Stimulated activated CD4-positive, alpha-beta T cell treated with anti-CD3 and anti-CD28 coated beads, Interleukin-15, amount 100 ng/mL, for 1 hour (primary cell): ENCODE results near the gene KRTAP4-9.
"Not testable (repeated sequence)": the region's sequence is repeated elsewhere in the genome, so short reads cannot be mapped to it uniquely, and the experiment has no call there.

Experiments used
- DNase-seq, 2 donors: peaks; one replicate each; pipeline ENCODE4 v3.0.0-alpha.2; 2020; ENCODE audit warnings: low read depth in 1 of 2, low spot score in 1 of 2

The KRTAP4-9 gene

DNA sequence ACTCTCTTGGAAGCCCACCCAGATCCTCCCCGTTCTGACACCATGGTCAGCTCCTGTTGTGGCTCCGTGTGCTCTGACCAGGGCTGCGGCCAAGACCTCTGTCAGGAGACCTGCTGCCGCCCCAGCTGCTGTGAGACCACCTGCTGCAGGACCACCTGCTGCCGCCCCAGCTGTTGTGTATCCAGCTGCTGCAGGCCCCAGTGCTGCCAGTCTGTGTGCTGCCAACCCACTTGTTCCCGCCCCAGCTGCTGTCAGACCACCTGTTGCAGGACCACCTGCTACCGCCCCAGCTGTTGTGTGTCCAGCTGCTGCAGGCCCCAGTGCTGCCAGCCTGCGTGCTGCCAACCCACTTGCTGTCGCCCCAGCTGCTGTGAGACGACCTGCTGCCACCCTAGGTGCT is at the start of gene KRTAP4-9:
Gene KRTAP4-9 (plus strand): TSS at position 43 of the 400 bp plus-strand sequence. CDS start 0 bp downstream, at position 43.
- not testable (repeated sequence) for DNase-seq

DNA sequence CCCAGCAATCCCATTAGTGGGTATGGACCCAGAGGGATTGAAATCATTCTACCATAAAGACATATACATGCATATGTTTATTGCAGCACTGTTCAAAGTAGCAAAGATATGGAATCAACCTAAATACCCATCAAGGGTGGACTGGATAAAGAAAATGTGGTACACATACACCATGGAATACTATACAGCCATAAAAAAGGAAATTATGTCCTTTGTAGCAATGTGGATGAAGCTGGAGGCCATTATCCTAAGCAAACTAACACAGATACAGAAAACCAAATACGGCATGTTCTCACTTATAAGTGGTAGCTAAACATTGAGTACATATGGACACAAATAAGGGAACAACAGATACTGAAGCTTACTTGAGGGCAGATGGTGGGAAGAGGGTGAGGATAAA is 47.6 kb upstream of the KRTAP4-9 start:
- DNase-seq = no peak

DNA sequence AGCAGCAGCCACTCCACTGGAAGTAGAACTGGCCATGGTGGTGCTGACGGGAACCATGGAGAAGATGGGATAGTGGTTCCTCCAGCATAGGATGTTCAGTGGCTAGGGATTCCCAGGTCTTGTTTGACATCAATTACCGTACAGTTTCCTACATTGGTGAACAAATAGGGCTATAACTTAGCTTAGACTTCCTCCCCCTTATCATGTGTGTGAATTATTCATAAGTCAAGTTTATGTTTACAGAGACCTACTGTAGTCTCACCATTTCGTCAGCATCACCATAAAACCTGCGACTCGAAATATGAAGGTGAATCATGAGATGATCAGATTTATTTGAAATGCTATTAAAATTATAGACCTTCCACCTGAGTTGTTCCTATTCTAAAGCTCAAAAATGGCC is 46.4 kb upstream of the KRTAP4-9 start:
- DNase-seq = no peak

DNA sequence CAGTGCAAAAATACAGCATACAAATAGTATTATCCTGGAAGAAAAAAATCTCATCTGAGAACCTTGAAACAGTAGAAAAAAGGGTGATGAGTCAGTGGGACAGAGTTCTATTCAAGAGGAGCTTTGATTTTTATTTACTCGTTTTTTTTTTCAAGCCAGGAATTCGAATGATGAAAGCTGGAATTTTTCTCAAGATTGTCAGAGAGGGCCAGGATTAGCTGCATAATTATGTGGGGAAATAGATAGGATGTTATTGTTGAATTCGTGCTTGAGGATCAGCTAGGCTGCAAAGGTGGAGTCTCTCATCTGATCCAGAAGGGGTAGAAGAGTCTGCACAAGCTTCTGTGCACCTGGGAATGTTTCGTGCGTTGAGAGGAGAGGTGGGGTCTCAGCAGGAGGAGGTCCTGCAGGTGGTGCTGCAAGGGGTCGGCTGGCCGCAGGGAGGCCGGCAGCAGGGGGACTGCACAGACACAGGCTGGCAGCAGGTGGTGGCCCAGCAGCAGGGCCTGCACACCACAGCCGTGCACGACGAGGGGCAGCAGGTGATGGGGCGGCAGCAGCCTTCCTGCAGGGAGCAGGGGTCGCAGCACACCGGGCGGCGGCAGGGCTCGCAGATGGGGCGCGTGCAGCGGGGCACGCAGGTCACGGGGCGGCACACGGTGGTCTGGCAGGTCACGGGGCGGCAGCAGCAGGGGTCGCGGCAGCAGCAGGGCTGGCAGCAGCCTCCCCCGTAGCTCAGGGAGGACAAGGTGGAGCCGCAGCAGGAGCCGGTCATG is 45.7 kb upstream of the KRTAP4-9 start:
- not testable (repeated sequence) for DNase-seq

DNA sequence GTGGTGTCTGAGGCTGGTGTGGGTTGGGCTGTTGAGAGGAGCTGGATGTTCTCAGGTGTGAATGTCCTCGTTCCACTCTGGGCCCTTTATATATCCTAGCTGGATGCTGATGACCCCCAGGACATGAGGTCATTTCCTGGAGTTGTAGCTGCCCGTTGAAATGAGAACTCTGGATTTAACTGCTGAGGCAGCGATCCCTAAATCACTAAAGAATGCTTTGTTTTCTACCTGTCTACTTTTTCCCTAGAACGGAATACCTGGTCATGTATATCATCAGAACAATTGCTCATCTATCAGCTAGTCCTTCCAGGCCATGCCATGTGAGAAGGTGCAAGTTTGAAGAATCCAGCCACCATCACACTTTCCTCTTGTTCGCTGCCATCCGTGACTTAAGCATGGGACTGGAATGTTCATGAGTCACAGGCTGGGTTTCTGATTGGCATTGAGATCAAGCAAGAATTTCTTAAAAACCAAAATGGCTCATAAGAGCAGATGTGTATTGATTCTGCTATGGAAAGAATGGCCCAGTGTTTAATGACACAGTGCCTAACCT is 45.1 kb upstream of the KRTAP4-9 start, which contains the start of gene KRTAP2-3:
Gene KRTAP2-3 (minus strand): TSS at position 63 of the 553 bp plus-strand sequence. CDS start 64 bp downstream, outside the sequence.
- no peak for DNase-seq

DNA sequence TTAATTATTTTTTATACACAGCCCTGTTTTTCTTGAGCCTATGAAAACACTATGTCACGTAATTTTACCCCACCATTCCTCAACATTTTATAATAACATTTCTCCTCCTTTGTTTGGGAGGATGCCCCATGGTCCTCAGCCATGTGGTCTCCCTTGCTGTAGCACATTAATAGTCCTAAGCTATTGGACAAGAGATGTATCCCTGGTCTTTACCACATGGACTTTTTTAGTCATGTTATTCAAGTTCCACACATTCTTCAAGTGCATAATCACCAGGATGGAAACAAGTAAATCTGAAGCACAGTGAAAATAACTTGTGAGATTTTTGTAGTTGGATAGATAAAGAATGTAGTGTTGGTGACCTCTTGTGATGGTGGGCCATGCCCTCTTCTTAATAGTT is 43.2 kb upstream of the KRTAP4-9 start:
- DNase-seq = no peak

DNA sequence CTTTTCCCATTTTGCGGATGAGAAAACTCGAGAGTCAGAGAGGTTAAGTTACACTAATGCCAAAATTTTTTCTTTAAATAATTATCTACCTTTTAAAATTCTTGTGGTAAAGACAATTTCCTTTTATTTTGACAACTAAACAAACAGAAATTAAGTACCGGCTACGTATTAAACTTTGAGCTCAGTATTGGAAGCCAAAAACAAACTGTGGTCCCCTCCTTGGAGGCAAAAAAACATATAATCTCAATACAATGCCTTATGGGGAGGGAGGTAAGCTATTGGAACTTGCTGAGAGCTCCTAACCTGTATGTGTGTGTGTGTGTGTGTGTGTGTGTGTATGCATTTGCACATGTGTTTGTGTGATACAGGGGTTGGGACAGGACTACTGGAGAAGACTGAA is 41.7 kb upstream of the KRTAP4-9 start:
- DNase-seq = no peak

DNA sequence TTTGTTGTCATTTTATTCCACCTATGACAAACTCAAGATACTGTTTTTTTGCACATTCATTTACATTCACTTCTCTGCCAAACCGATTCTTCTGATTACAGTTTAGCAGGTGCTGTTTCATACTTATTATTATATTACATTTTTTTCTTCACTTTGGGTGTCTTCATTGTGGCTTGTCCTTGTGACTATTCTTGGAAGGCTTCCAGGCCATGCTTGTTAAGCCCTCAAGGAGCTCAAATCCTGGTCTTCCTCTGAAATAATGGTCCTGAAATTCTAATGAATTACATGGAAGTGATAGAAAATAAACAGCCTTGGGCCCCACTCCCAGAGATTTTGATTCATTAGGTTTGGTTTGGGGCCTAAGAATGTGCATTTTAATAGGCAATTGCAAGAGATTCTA is 40.9 kb upstream of the KRTAP4-9 start:
- DNase-seq = no peak

DNA sequence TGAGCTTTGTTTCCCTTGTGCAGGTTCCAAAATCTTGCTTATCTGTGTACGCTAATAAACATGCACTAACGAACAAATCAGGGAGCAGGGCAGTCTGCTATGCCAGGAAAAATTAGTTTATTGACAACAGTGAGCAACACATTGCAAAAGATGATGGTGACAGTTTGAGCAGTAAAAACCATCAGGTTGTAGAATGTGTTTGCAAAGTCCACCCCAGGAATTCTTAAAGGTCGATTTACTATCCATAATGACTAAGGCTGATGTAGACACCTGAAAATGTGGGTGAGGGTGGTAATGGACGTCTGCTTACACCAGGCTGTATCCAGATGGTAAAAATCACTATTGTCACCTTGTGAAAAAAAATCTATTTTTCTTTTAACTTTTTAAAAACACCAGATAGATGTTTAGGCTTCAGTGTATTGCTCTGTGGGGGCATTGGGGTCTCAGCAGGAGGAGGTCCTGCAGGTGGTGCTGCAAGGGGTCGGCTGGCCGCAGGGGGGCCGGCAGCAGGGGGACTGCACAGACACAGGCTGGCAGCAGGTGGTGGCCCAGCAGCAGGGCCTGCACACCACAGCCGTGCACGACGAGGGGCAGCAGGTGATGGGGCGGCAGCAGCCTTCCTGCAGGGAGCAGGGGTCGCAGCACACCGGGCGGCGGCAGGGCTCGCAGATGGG is 40.0 kb upstream of the KRTAP4-9 start:
- DNase-seq = not testable (repeated sequence)

DNA sequence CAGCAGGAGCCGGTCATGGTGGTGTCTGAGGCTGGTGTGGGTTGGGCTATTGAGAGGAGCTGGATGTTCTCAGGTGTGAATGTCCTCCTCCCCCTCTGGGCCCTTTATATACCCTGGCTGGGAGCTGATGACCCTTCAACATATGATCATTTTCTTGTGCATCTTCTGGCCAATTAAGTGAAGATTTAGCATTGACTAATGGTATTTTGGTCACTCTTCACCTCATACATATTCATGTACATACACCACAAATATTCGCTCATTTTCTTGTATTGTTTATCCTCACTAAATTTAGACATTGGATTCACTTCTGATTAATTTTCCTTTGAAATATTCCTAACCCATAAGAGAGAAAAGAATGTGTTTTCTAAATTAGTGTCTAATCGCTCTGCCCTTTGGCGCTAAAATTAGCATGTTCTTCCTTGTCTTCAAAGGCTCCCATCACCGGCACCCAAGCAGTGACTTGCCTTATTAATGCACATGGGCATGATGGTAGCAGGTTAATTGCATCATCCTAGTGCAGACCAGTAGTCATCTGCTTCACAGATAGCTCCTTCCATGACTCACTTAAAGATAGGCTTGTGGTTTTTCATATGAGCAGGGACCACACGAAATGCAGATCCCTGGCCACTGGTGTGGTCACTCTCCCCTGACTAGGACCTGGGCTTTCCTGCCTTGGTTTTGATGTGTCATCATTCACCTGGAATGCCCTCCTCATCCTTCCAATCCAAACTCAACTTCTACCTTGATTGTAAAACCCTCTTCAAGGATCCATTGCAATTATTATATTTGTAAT is 39.2 kb upstream of the KRTAP4-9 start, which contains the start of gene KRTAP2-4:
Gene KRTAP2-4 (minus strand): TSS at position 51 of the 796 bp plus-strand sequence. CDS start 34 bp downstream, at position 17.
- no peak for DNase-seq

DNA sequence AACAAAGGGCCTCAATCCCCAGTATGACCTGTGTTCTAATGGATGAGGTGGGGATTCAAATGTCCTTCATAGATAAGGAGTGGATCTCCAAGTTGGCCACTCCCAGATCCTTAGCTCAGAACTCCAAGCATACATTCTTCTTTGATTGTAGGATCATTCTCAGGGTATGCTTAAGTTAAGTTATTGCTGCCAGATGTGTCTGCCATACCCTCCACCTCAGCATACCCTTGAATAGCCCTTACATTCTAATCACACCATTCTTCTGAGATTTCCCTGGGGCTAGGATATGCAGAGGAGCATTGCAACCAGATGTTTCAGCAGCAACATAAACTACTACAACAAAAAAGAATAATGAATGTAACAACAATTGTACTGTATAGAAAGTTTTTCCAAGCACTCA is 37.9 kb upstream of the KRTAP4-9 start:
- DNase-seq = no peak

DNA sequence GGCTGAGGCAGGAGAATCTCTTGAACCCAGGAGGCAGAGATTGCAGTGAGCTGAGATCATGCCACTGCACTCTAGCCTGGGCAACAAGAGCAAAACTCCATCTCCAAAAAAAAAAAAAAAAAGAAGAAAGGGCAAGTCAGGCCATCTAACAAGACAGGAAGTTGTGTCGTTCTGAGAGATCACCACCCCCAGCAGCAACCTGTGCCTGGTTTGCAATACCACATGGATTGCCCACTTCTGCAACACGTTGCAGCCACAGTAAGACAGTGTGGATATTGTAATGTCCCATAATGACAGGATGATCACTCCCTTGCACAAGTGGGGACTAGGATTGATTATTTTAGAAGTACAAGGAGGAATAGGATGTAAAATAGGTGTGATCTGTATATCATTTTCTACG is 36.2 kb upstream of the KRTAP4-9 start:
- no peak for DNase-seq

DNA sequence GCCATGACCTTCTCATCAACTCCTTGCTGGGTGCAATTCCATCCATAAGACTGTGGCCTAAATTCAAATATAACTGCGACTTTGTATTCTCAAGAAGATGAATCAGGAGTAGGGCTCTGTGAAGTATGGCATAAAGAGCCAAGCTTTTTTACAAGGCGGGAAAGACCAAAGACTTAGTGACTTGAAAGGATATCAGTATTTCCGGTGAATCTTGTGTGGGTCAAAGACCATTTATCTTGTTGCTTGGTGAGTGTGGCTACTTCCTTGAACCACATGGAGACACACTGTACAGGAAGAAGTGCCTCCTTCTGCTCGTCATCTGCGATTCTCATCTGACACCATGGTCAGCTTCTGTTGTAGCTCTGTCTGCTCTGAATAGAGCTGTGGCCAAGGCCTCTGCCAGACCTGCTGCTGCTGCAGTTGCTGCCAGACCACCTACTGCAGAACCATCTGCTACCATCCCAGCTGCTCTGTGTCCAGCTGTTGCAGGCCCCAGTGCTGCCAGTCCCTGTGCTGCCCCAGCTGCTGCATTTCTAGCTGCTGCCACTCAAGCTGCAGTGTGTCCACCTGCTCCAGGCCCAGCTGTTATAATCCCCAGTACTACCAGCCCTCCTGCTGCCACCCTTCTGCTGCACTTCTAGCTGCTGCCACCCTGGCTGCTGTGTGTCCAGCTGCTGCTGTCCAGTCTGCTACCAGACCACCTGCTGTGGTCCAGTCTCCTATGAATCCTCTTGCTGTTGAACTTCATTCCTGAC is 33.4 kb upstream of the KRTAP4-9 start:
- no peak for DNase-seq

DNA sequence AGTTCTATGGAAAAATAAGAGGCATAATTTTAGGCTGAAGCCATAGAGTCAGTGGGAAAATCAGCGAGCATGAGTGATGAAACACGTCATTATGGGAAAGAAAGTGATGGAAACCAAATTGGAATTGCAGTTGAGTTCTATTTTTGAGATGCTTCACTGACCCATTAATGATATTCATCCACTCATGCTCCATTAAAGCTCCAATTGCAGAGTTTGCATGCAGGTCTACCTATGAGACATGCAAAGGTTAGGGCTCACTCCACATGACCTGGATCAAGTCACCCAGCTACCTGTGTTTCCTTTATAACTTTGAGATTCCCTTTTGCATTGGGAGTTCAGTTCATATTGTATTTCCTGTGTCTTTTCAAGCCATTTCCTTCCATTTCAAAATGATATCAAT is 31.5 kb upstream of the KRTAP4-9 start:
- no peak for DNase-seq

DNA sequence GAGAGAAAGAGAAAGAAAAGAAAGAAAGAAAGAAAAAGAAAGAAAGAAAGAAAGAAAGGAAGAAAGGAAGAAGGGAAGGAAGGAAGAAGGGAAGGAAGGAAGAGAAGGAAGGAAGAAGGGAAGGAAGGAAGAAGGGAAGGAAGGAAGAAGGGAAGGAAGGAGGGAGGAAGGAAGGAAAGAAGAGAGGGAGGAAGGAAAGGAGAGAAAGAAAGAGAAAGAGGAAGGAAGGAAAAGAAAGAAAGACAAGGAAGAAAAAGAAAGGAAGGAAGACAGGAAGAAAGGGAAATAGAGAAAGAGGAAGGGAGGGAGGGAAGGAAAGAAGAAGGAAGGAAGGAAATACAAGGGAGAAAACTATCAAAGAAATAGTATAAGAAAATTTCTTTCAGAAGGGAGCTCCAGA is 28.4 kb upstream of the KRTAP4-9 start:
- no peak for DNase-seq

DNA sequence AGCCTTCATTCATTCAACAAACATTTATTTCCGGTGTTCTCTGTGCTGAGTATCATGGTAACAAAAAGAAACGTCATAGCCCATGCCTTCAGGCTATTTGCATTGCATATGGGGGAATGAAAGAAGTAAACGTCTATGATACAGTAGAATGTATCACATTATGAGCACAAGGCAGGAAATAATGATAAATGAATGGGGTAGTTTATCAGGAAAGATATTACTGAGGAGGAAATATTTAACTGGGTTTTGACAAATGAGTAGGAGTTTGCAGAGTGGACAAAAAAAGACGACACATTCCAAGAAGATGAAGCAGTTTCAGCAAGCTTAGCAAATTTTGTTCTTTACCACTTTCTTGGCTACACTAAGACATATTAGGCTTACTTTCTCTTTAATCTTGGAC is 22.6 kb upstream of the KRTAP4-9 start:
- DNase-seq = no peak

DNA sequence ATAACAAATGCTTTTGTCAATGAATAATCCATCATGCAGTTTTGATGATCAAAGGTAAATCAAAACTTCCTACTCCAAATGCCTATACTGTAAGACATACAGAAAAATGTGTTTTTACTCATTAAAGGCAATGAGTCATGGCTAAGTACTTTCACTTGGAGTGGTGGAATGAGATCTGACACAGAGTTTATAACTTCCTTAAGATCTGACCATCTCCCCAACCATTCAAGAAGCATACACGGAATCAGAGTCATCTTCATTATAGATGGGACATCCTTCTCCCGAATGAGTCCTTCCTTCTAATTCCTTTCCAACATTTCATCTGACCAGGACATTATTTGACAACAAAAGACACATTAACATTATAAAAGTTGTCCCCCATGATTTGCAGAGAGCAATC is 21.8 kb upstream of the KRTAP4-9 start:
- not testable (repeated sequence) for DNase-seq

DNA sequence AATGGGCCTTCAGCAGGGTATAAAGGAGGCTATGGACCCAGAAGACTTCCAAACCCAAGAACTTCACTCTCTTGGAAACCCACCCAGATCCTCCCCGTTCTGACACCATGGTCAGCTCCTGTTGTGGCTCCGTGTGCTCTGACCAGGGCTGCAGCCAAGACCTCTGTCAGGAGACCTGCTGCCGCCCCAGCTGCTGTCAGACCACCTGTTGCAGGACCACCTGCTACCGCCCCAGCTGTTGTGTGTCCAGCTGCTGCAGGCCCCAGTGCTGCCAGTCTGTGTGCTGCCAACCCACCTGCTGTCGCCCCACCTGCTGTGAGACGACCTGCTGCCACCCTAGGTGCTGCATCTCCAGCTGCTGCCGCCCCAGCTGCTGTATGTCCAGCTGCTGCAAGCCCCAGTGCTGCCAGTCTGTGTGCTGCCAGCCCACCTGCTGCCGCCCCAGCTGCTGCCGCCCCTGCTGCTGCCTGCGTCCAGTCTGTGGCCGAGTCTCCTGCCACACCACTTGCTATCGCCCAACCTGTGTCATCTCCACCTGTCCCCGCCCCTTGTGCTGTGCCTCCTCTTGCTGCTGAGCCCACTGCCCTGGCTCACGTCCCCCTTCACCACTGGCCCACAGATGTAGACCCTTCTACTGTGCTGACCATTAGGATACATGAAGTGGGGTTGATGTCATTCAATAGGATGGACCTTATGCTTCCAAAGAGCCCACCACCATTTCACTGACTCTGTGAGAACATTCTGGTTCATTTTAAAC is 20.9 kb upstream of the KRTAP4-9 start, which contains the start of gene KRTAP4-7:
Gene KRTAP4-7 (plus strand): TSS at position 51 of the 757 bp plus-strand sequence. CDS start 57 bp downstream, at position 108.
- not testable (repeated sequence) for DNase-seq

DNA sequence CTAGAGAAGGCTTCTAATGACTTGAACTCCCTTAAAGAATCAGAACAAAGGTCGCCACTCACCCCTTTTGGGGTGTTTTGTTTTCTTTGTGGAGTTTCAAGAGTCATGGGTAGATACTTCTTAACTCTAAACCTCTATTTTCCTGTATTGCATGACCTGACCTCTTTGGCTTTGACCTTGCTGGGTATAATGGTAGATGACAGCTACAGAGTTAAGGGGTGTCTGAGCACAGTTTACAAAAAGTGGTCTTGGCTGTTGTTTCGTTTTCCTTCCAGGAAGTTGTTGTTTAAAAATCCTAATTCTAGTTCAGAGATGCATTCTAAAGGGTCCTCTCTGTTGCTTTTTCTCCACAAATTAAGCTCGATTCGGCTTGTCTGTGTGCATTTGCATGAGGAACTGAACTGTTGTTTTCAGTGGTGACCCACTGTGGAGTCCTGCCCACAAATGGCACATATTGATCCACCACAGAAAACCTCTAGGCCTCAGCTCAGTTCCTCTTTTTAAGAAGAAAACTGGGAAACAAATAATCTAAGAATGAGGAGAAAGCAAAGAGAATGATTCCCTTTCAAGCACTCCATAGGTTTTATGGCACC is 16.3 kb upstream of the KRTAP4-9 start:
- DNase-seq = not testable (repeated sequence)
